GM12892 (cell line): ENCODE results near the gene SLC30A9.

Experiments
- POLR2A ChIP-seq: IDR thresholded peaks from 2 replicates; pipeline ENCODE4 v1.6.1; 2011; ENCODE audit warnings: low read depth, low read length, control low read depth
- TAF1 ChIP-seq: IDR thresholded peaks from 2 replicates; pipeline ENCODE4 v1.6.1; 2011; ENCODE audit warnings: low read depth, mild to moderate bottlenecking, control low read depth, low read length, borderline replicate concordance

GRCh38 chr4:42078184-42078801 is 88.0 kb downstream of the SLC30A9 start:
- TF ChIP-seq TAF1 (no peak), POLR2A (no peak)
